Liver (tissue), 9 donors: ENCODE data around the gene NTNG1. TPM values are rescaled to one million over a fixed set of nuclear protein-coding genes. Genes with fewer than 3 reads are reported as not detected.

Source experiments
- DNase-seq: peaks from one replicate; pipeline ENCODE4 v3.0.0-alpha.2; 2017; ENCODE audit warnings: low spot score
- H3K27ac ChIP-seq, 2 donors: one replicate each; pipeline ENCODE4 v1.7.0; 2013; ENCODE audit warnings: inconsistent platforms in 2 of 2, low read length in 2 of 2, control low read depth in 1 of 2, low read depth in 1 of 2, mild to moderate bottlenecking in 1 of 2
- H3K27me3 ChIP-seq, 4 donors: one replicate each; pipeline versions ENCODE4 v1.6.1 to v1.7.0; 2013; ENCODE audit warnings: low read length in 3 of 4, inconsistent platforms in 1 of 4, mild to moderate bottlenecking in 1 of 4, moderate library complexity in 1 of 4; ENCODE audit not compliant: control insufficient read depth in 4 of 4, insufficient read depth in 4 of 4
- H3K36me3 ChIP-seq, 4 donors: one replicate each; pipeline versions ENCODE4 v1.6.1 to v1.7.0; 2013; ENCODE audit warnings: low read length in 3 of 4, mild to moderate bottlenecking in 3 of 4, low read depth in 1 of 4, moderate library complexity in 1 of 4; ENCODE audit not compliant: control insufficient read depth in 4 of 4, insufficient read depth in 3 of 4
- H3K4me1 ChIP-seq, 4 donors: one replicate each; pipeline versions ENCODE4 v1.6.1 to v1.7.0; 2013; ENCODE audit warnings: low read length in 3 of 4, mild to moderate bottlenecking in 3 of 4, moderate library complexity in 1 of 4; ENCODE audit not compliant: control insufficient read depth in 4 of 4, insufficient read depth in 4 of 4
- H3K4me3 ChIP-seq, 3 donors: one replicate each; pipeline versions ENCODE4 v1.6.1 to v1.7.0; 2013; ENCODE audit warnings: low read length in 3 of 3, control low read depth in 1 of 3, low read depth in 1 of 3, mild to moderate bottlenecking in 1 of 3
- H3K9ac ChIP-seq, 2 donors: one replicate each; pipeline ENCODE4 v1.7.0; 2013; ENCODE audit warnings: low read length in 2 of 2, mild to moderate bottlenecking in 2 of 2, moderate library complexity in 2 of 2, control low read depth in 1 of 2, low read depth in 1 of 2
- H3K9me3 ChIP-seq, 4 donors: one replicate each; pipeline versions ENCODE4 v1.6.1 to v1.7.0; 2013; ENCODE audit warnings: low read length in 3 of 4; ENCODE audit not compliant: control insufficient read depth in 4 of 4
- EGR1 ChIP-seq, 2 donors: IDR thresholded peaks; 2 replicates each; pipeline ENCODE4 v1.6.1; 2016 to 2018; ENCODE audit warnings: antibody characterized with exemption in 2 of 2, low read depth in 2 of 2
- FOXA1 ChIP-seq: IDR thresholded peaks from 2 replicates; pipeline ENCODE4 v1.6.1; 2016; ENCODE audit warnings: antibody characterized with exemption
- FOXA2 ChIP-seq: IDR thresholded peaks from 2 replicates; pipeline ENCODE4 v1.6.1; 2016; ENCODE audit warnings: antibody characterized with exemption
- GABPA ChIP-seq, 2 donors: IDR thresholded peaks in 1 of 2; conservative IDR thresholded peaks in 1 of 2; 2 replicates each; pipeline ENCODE4 v1.6.1; 2016; ENCODE audit warnings: antibody characterized with exemption in 2 of 2, mild to moderate bottlenecking in 1 of 2, moderate library complexity in 1 of 2
- HNF4A ChIP-seq, 2 donors: conservative IDR thresholded peaks; 2 replicates each; pipeline ENCODE4 v1.6.1; 2016; ENCODE audit warnings: antibody characterized with exemption in 2 of 2, mild to moderate bottlenecking in 2 of 2
- HNF4G ChIP-seq: IDR thresholded peaks from 2 replicates; pipeline ENCODE4 v1.6.1; 2016; ENCODE audit warnings: antibody characterized with exemption
- JUND ChIP-seq, 2 donors: IDR thresholded peaks; 2 replicates each; pipeline ENCODE4 v1.6.1; 2016; ENCODE audit warnings: antibody characterized with exemption in 2 of 2
- NR2F2 ChIP-seq: IDR thresholded peaks from 2 replicates; pipeline ENCODE4 v1.6.1; 2016; ENCODE audit warnings: antibody characterized with exemption
- RAD21 ChIP-seq, 2 donors: IDR thresholded peaks; 2 replicates each; pipeline ENCODE4 v1.6.1; 2016; ENCODE audit warnings: antibody characterized with exemption in 2 of 2, mild to moderate bottlenecking in 2 of 2
- RXRA ChIP-seq, 2 donors: IDR thresholded peaks; 2 replicates each; pipeline ENCODE4 v1.6.1; 2017 to 2018; ENCODE audit warnings: antibody characterized with exemption in 2 of 2, mild to moderate bottlenecking in 1 of 2
- SP1 ChIP-seq: IDR thresholded peaks from 2 replicates; pipeline ENCODE4 v1.6.1; 2018; ENCODE audit warnings: antibody characterized with exemption, mild to moderate bottlenecking
- TAF1 ChIP-seq: conservative IDR thresholded peaks from 2 replicates; pipeline ENCODE4 v1.6.1; 2016; ENCODE audit warnings: antibody characterized with exemption, mild to moderate bottlenecking
- YY1 ChIP-seq: IDR thresholded peaks from 2 replicates; pipeline ENCODE4 v1.6.1; 2016; ENCODE audit warnings: antibody characterized with exemption, mild to moderate bottlenecking
- WGBS: extraction: QIAGEN DNeasy Blood & Tissue Kit; methylation state at CpG from one replicate; pipeline ENCODE4 v1.1.7; 2013; 5-methylcytosine and 5-hydroxymethylcytosine counted together
- polyA plus RNA-seq, 2 donors: library from polyadenylated mRNA; stranded (reverse) in 1 of 2; unstranded in 1 of 2; fragments of 200-250 nt in 1 of 2; fragments of >200 nt in 1 of 2; fragmentation: Nextera tagmentation in 1 of 2; extraction: Ambion mirVana in 1 of 2; gene quantifications; one replicate each; pipeline versions ENCODE4 v1.2.1 to v1.2.3, GENCODE V29; 2013 to 2015
- total RNA-seq, 2 donors: library from RNA; depleted of rRNA; stranded (reverse); fragments of >200 nt; gene quantifications; one replicate each; pipeline ENCODE4 v1.2.3, GENCODE V29; 2014
- TF ChIP-seq, protein P1 (sequence below): IDR thresholded peaks from 2 replicates; pipeline ENCODE4 v1.6.1; 2016; ENCODE audit warnings: antibody characterized with exemption
- TF ChIP-seq, protein P2 (sequence below): IDR thresholded peaks from 2 replicates; pipeline ENCODE4 v1.6.1; 2016; ENCODE audit warnings: antibody characterized with exemption
- TF ChIP-seq, protein P3 (sequence below): IDR thresholded peaks from 2 replicates; pipeline ENCODE4 v1.6.1; 2016; ENCODE audit warnings: antibody characterized with exemption
- TF ChIP-seq, protein P4 (sequence below): fragments of 150-350 bp; IDR thresholded peaks from 2 replicates; pipeline ENCODE4 v1.5.1; 2017; ENCODE audit warnings: improper control_type of control experiment, low read depth, low read length; ENCODE audit not compliant: missing input control
- TF ChIP-seq, protein P5 (sequence below): IDR thresholded peaks from 2 replicates; pipeline ENCODE4 v1.6.1; 2016; ENCODE audit warnings: antibody characterized with exemption, mild to moderate bottlenecking
- donor health status: healthy.
- donor health status: healthy.
- donor health status: healthy.
- donor health status: healthy.
- donor health status: healthy.

The NTNG1 gene
- total and polyA plus RNA-seq, 4 donors: under 0.01 TPM; not detected in 2

DNA sequence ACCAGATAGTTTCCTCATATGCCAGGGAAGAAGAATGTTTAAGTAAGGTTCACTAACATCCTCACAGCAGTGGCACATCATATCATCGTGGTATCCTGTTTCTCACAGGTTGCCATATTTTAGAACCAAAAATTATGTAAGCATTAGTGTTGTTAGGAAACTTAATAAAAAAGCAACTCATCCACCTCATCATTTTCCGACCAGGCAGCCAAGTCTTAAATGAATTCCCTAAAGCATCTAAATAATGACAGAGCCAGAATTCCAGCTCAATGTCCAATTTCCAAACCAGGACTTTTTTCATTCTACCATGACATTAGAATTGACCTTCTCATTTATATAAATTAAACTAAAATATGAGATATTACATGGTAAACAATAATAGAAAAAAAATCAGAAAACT, 272.7 kb downstream of the NTNG1 start:
- Histone ChIP-seq H3K4me1 (no peaks in the 10 kb centered on the region), H3K9me3 (no peaks in the 10 kb centered on the region), H3K4me3 (no peak overlapping the region), H3K9ac (no peak overlapping the region), H3K27ac (no peak overlapping the region), H3K36me3 (no peaks in the 10 kb centered on the region), H3K27me3 (peaks cover 0 to 4% (median 2%) of the 10 kb centered on the region in 4 donors)
- no peak for DNase-seq
- TF ChIP-seq, protein P1, sequence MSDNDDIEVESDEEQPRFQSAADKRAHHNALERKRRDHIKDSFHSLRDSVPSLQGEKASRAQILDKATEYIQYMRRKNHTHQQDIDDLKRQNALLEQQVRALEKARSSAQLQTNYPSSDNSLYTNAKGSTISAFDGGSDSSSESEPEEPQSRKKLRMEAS: no peak
- TF ChIP-seq, protein P2, sequence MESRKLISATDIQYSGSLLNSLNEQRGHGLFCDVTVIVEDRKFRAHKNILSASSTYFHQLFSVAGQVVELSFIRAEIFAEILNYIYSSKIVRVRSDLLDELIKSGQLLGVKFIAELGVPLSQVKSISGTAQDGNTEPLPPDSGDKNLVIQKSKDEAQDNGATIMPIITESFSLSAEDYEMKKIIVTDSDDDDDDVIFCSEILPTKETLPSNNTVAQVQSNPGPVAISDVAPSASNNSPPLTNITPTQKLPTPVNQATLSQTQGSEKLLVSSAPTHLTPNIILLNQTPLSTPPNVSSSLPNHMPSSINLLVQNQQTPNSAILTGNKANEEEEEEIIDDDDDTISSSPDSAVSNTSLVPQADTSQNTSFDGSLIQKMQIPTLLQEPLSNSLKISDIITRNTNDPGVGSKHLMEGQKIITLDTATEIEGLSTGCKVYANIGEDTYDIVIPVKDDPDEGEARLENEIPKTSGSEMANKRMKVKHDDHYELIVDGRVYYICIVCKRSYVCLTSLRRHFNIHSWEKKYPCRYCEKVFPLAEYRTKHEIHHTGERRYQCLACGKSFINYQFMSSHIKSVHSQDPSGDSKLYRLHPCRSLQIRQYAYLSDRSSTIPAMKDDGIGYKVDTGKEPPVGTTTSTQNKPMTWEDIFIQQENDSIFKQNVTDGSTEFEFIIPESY: no peak
- no peak for TF ChIP-seq JUND (IDR thresholded peaks at IDR 0.05)
- TF ChIP-seq, protein P3, sequence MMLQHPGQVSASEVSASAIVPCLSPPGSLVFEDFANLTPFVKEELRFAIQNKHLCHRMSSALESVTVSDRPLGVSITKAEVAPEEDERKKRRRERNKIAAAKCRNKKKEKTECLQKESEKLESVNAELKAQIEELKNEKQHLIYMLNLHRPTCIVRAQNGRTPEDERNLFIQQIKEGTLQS: no peak
- TF ChIP-seq FOXA2: no peak
- no peak for TF ChIP-seq HNF4A (conservative IDR thresholded peaks at IDR 0.05)
- no peak for TF ChIP-seq HNF4G
- no peak for TF ChIP-seq EGR1 (IDR thresholded peaks at IDR 0.05; ENCODE audit: low read depth in 2 of 2)
- TF ChIP-seq, protein P4, sequence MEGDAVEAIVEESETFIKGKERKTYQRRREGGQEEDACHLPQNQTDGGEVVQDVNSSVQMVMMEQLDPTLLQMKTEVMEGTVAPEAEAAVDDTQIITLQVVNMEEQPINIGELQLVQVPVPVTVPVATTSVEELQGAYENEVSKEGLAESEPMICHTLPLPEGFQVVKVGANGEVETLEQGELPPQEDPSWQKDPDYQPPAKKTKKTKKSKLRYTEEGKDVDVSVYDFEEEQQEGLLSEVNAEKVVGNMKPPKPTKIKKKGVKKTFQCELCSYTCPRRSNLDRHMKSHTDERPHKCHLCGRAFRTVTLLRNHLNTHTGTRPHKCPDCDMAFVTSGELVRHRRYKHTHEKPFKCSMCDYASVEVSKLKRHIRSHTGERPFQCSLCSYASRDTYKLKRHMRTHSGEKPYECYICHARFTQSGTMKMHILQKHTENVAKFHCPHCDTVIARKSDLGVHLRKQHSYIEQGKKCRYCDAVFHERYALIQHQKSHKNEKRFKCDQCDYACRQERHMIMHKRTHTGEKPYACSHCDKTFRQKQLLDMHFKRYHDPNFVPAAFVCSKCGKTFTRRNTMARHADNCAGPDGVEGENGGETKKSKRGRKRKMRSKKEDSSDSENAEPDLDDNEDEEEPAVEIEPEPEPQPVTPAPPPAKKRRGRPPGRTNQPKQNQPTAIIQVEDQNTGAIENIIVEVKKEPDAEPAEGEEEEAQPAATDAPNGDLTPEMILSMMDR: no peak
- no peak for TF ChIP-seq FOXA1
- TF ChIP-seq RXRA (IDR thresholded peaks at IDR 0.05): no peak
- TF ChIP-seq SP1: no peak
- no peak for TF ChIP-seq YY1
- no peak for TF ChIP-seq NR2F2
- TF ChIP-seq GABPA (IDR thresholded peaks at IDR 0.05 in 1 of 2, conservative IDR thresholded peaks at IDR 0.05 in 1 of 2): no peak
- TF ChIP-seq TAF1: no peak
- WGBS: 73% methylated on average over 2 of the region's 2 CpGs

DNA sequence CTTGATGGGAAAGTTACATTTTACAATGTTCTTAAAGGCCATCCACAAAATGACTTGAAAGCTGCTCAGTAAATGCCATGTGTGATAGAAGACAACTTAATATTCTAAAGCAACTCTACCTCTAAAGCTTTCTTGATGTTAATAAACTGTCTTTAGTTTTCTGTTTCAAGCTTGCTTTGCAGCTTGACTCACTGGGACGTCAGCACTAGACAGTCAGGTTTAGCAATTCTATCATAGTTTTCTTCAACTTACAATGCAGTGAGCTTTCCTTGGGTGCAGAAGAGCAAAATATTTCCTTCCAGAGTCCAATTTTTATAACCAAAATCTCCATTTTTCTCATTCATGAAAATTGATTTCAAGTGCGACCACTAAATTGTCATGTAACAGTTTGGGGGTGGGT, 273.1 kb downstream of the NTNG1 start:
- H3K4me3 ChIP-seq: no peak overlapping the region
- no peak for DNase-seq
- H3K27me3 ChIP-seq: peaks cover 0 to 4% (median 2%) of the 10 kb centered on the region in 4 donors
- WGBS: 71% methylated on average over 2 of the region's 2 CpGs
- no peaks in the 10 kb centered on the region for H3K9me3 ChIP-seq
- no peak overlapping the region for H3K9ac ChIP-seq
- H3K36me3 ChIP-seq: no peaks in the 10 kb centered on the region
- no peaks in the 10 kb centered on the region for H3K4me1 ChIP-seq
- no peak for TF ChIP-seq FOXA2
- TF ChIP-seq RAD21 (IDR thresholded peaks at IDR 0.05): no peak
- no peak for TF ChIP-seq FOXA1
- TF ChIP-seq, protein P4: no peak
- TF ChIP-seq EGR1 (IDR thresholded peaks at IDR 0.05; ENCODE audit: low read depth in 2 of 2): no peak
- no peak for TF ChIP-seq TAF1
- TF ChIP-seq, protein P1: no peak
- no peak for TF ChIP-seq HNF4G
- TF ChIP-seq, protein P3: no peak
- no peak for TF ChIP-seq SP1
- TF ChIP-seq RXRA (IDR thresholded peaks at IDR 0.05): no peak
- TF ChIP-seq, protein P5, sequence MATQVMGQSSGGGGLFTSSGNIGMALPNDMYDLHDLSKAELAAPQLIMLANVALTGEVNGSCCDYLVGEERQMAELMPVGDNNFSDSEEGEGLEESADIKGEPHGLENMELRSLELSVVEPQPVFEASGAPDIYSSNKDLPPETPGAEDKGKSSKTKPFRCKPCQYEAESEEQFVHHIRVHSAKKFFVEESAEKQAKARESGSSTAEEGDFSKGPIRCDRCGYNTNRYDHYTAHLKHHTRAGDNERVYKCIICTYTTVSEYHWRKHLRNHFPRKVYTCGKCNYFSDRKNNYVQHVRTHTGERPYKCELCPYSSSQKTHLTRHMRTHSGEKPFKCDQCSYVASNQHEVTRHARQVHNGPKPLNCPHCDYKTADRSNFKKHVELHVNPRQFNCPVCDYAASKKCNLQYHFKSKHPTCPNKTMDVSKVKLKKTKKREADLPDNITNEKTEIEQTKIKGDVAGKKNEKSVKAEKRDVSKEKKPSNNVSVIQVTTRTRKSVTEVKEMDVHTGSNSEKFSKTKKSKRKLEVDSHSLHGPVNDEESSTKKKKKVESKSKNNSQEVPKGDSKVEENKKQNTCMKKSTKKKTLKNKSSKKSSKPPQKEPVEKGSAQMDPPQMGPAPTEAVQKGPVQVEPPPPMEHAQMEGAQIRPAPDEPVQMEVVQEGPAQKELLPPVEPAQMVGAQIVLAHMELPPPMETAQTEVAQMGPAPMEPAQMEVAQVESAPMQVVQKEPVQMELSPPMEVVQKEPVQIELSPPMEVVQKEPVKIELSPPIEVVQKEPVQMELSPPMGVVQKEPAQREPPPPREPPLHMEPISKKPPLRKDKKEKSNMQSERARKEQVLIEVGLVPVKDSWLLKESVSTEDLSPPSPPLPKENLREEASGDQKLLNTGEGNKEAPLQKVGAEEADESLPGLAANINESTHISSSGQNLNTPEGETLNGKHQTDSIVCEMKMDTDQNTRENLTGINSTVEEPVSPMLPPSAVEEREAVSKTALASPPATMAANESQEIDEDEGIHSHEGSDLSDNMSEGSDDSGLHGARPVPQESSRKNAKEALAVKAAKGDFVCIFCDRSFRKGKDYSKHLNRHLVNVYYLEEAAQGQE: no peak
- H3K27ac ChIP-seq: no peak overlapping the region
